Brain microvascular endothelial cell (primary cell): ENCODE measurements around the gene IGSF21.

Experiments
- DNase-seq: peaks from one replicate; pipeline ENCODE4 v3.0.0-alpha.2; 2020
- H3K27ac ChIP-seq: fragments of 250-450 bp; sonication (Bioruptor Pico); 2 replicates; pipeline ENCODE4 v1.5.1; 2020; ENCODE audit warnings: mild to moderate bottlenecking, moderate library complexity
- H3K27me3 ChIP-seq: fragments of 250-450 bp; sonication (Bioruptor Pico); replicated peaks from 2 replicates; pipeline ENCODE4 v1.5.1; 2020; ENCODE audit warnings: mild to moderate bottlenecking
- H3K36me3 ChIP-seq: fragments of 250-450 bp; sonication (Bioruptor Pico); replicated peaks from 2 replicates; pipeline ENCODE4 v1.5.1; 2020; ENCODE audit warnings: mild to moderate bottlenecking
- H3K4me3 ChIP-seq: 2 replicates; pipeline ENCODE4 v1.5.1; 2011; ENCODE audit warnings: low read depth, mild to moderate bottlenecking, control low read depth, low read length, moderate library complexity
- CTCF ChIP-seq: IDR thresholded peaks from 2 replicates; pipeline ENCODE4 v1.5.1; 2011; ENCODE audit warnings: low read depth, mild to moderate bottlenecking, moderate library complexity, low read length, control low read depth, inconsistent platforms; ENCODE audit errors: missing control alignments
- in situ Hi-C: cut with HindIII; loops from 2 replicates; pipeline ENCODE4 v1.10.0; 2017; ENCODE audit warnings: low sequenced_read_pairs, low pct_ligation_motif_present

The IGSF21 gene

GRCh38 chr1:18107369-18108298 lies at the start of gene IGSF21:
IGSF21 (plus strand) TSS chr1:18107798; CDS start chr1:18108129, 331 bp downstream.
- Histone ChIP-seq H3K36me3 (no peaks in the 10 kb centered on the region), H3K27me3 (peaks cover 57% of the 10 kb centered on the region), H3K27ac (no peak within 1 kb of the TSS), H3K4me3 (no peak within 1 kb of the TSS)
- in situ Hi-C loops, result no loop called here
- DNase-seq, result no peak
- TF ChIP-seq CTCF, result no peak

- H3K27me3 ChIP-seq, result no peaks in the 10 kb centered on the region
- no peak overlapping the region for H3K4me3 ChIP-seq
- in situ Hi-C loops, result no loop called here
- no peak for DNase-seq
- no peak for TF ChIP-seq CTCF
- H3K27ac ChIP-seq, result no peak overlapping the region
- H3K36me3 ChIP-seq, result no peaks in the 10 kb centered on the region
Measured at GRCh38 chr1:18058206-18058921, 49.2 kb upstream of the IGSF21 start.

GRCh38 chr1:18058981-18059605 lies 48.5 kb upstream of the IGSF21 start:
- no peaks in the 10 kb centered on the region for H3K36me3 ChIP-seq
- H3K27me3 ChIP-seq, result no peaks in the 10 kb centered on the region
- no peak overlapping the region for H3K4me3 ChIP-seq
- no peak overlapping the region for H3K27ac ChIP-seq
- in situ Hi-C loops, result no loop called here
- DNase-seq, result no peak
- no peak for TF ChIP-seq CTCF

- H3K36me3 ChIP-seq, result no peaks in the 10 kb centered on the region
- no peak for TF ChIP-seq CTCF
- no peak for DNase-seq
- in situ Hi-C loops, result no loop called here
- H3K27me3 ChIP-seq, result no peaks in the 10 kb centered on the region
- no peak overlapping the region for H3K4me3 ChIP-seq
- H3K27ac ChIP-seq, result no peak overlapping the region
Measured at GRCh38 chr1:18060366-18060765, 47.2 kb upstream of the IGSF21 start.

GRCh38 chr1:18062185-18062584 lies 45.4 kb upstream of the IGSF21 start:
- H3K4me3 ChIP-seq, result no peak overlapping the region
- in situ Hi-C loops, result no loop called here

More at GRCh38 chr1:18062185-18062584, 45.4 kb upstream of the IGSF21 start:
- H3K27me3 ChIP-seq, result no peaks in the 10 kb centered on the region
- no peak for DNase-seq
- H3K36me3 ChIP-seq, result no peaks in the 10 kb centered on the region
- no peak overlapping the region for H3K27ac ChIP-seq
- no peak for TF ChIP-seq CTCF
